ENCODE results near the gene TOB1.

The TOB1 gene

GRCh38 chr17:50828508-50829170, 37.5 kb downstream of the TOB1 start:
- Histone ChIP-seq H3K36me3 (no peaks in the 10 kb centered on the region), H3K9me3 (ENCODE audit: severe bottlenecking) (no peaks in the 10 kb centered on the region), H3K27me3 (ENCODE audit: insufficient read depth, low read depth, severe bottlenecking) (no peaks in the 10 kb centered on the region), H3K4me3 (ENCODE audit: low read depth, low read length) (no peak overlapping the region), H3K27ac (peak overlapping the region; percentile 92)
- TF ChIP-seq CTCF (IDR thresholded peaks at IDR 0.05; ENCODE audit: low read depth, low read length) = no peak
- no peak for DNase-seq

GRCh38 chr17:50825188-50825587, 41.0 kb downstream of the TOB1 start:
- TF ChIP-seq CTCF (IDR thresholded peaks at IDR 0.05; ENCODE audit: low read depth, low read length) = no peak
- peaks cover 6% of the 10 kb centered on the region for H3K9me3 ChIP-seq (ENCODE audit: severe bottlenecking)
- no peaks in the 10 kb centered on the region for H3K27me3 ChIP-seq (ENCODE audit: insufficient read depth, low read depth, severe bottlenecking)
- DNase-seq = no peak
- H3K4me3 ChIP-seq (ENCODE audit: low read depth, low read length) = no peak overlapping the region
- no peak overlapping the region for H3K27ac ChIP-seq
- H3K36me3 ChIP-seq = no peaks in the 10 kb centered on the region

GRCh38 chr17:50824429-50824828, 41.7 kb downstream of the TOB1 start:
- Histone ChIP-seq H3K36me3 (no peaks in the 10 kb centered on the region), H3K9me3 (ENCODE audit: severe bottlenecking) (peaks cover 6% of the 10 kb centered on the region), H3K4me3 (ENCODE audit: low read depth, low read length) (no peak overlapping the region), H3K27me3 (ENCODE audit: insufficient read depth, low read depth, severe bottlenecking) (no peaks in the 10 kb centered on the region), H3K27ac (no peak overlapping the region)
- no peak for TF ChIP-seq CTCF (IDR thresholded peaks at IDR 0.05; ENCODE audit: low read depth, low read length)
- no peak for DNase-seq

GRCh38 chr17:50822550-50822949, 43.6 kb downstream of the TOB1 start:
- Histone ChIP-seq H3K36me3 (no peaks in the 10 kb centered on the region), H3K4me3 (ENCODE audit: low read depth, low read length) (no peak overlapping the region), H3K9me3 (ENCODE audit: severe bottlenecking) (peaks cover 6% of the 10 kb centered on the region), H3K27ac (no peak overlapping the region), H3K27me3 (ENCODE audit: insufficient read depth, low read depth, severe bottlenecking) (no peaks in the 10 kb centered on the region)
- TF ChIP-seq CTCF (IDR thresholded peaks at IDR 0.05; ENCODE audit: low read depth, low read length) = no peak
- no peak for DNase-seq

GRCh38 chr17:50820651-50821050, 45.5 kb downstream of the TOB1 start:
- TF ChIP-seq CTCF (IDR thresholded peaks at IDR 0.05; ENCODE audit: low read depth, low read length) = no peak
- no peak for DNase-seq
- Histone ChIP-seq H3K36me3 (no peaks in the 10 kb centered on the region), H3K27me3 (ENCODE audit: insufficient read depth, low read depth, severe bottlenecking) (no peaks in the 10 kb centered on the region), H3K27ac (no peak overlapping the region), H3K9me3 (ENCODE audit: severe bottlenecking) (peaks cover 6% of the 10 kb centered on the region), H3K4me3 (ENCODE audit: low read depth, low read length) (no peak overlapping the region)
